Erythroblast (primary cell): Measurements from ENCODE around the gene YAP1.

ENCODE experiments used
- DNase-seq, 2 experiments: peaks; one replicate each; lab custom pipeline; 2025; lab: John Stamatoyannopoulos, UW
- GATA1 ChIP-seq: IDR thresholded peaks from 2 replicates; pipeline ENCODE4 v1.6.1; 2011; ENCODE audit warnings: low read depth, mild to moderate bottlenecking, control low read depth, low read length, moderate library complexity
- POLR2A ChIP-seq: IDR thresholded peaks from 2 replicates; pipeline ENCODE4 v1.6.1; 2011; ENCODE audit warnings: mild to moderate bottlenecking, low read length

The YAP1 gene

DNA sequence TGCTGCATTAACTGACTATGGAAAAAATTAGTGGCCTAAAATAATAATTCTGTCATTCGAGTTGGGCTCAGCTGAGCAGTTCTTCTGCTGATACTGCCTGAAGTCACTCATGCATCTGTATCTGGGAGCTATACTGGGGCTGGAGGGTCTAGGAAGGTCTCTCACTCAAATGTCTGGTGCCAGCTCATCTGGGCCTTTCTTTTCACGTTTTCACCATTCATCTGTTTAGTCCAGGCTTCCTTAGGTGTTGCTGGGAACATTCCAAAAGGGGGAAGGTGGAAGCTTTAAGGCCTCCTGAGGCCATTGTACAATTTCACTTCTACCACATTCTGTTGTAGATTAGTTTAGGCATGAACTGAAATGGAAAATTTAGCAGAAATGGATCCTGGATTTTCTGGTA lies 28.0 kb downstream of the YAP1 start:
- no peak for DNase-seq
- TF ChIP-seq GATA1, result no peak
- TF ChIP-seq POLR2A, result no peak

DNA sequence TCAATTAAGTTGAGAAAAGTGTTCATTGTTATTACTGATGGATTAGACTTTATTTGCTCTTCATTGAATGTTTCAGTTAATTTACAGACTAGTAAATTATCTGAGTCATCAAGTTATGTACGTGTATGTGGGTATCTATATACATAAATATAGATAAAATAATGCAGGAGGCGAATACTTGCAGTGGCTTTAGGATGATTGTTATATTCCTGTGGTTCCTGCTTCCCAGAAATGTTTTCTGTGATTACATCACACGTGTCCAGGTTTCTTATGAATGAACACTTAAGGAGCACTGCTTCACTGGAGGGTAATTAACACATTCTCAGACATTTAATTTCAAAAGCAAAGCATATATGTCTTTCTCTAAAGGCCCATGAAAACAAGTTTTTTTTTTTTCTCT lies 28.4 kb downstream of the YAP1 start:
- no peak for DNase-seq
- TF ChIP-seq POLR2A (no peak), GATA1 (no peak)

DNA sequence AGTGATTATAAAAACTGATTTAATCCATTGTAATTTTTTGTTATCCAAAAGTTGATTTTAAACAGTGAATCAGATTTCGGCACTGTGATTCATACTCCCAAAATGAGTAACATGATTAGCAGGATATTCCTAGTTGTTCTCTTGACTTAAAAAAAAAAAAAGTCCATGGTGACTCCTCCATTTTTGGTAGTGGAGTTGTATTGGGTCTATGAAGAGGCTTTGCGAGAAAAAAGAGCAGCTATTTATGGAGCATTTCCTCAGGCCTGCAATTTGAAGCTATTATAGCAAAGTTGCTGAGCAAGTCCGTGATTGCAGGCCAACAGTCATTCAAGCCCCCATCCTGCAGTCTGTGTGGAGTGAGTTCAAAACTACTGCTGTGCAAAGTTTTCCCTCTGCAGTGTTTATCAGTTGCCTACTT lies 28.8 kb downstream of the YAP1 start:
- DNase-seq, result no peak
- TF ChIP-seq GATA1 (no peak), POLR2A (no peak)

- TF ChIP-seq POLR2A (no peak), GATA1 (no peak)
- no peak for DNase-seq
These were observed 32.1 kb downstream of the YAP1 start for GRCh38 chr11:102142333-102142732.

DNA sequence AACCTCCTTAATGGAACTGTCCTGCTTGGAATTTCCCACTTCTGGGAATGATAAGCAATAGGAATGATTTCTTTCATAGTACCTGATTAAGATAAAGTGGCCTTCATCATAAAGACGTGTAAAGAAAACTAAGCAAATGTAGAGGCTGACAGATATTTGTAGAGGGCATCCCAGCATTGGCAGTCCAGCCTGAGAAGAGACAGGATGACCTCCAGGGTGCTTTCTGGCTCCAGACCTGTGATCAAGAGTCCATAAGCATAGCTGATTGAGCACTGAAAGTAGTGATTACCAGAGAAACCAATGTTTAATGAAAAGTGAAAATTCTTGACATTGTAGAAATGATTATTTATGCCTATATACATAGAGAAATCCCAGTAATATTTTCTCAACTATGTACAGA lies 33.6 kb downstream of the YAP1 start:
- no peak for TF ChIP-seq POLR2A
- no peak for TF ChIP-seq GATA1
- DNase-seq, result no peak

GRCh38 chr11:102144357-102145355 lies 34.4 kb downstream of the YAP1 start:
- DNase-seq, result peak in 1 of 2 experiments; percentile 2
- TF ChIP-seq POLR2A (no peak), GATA1 (no peak)

GRCh38 chr11:102147015-102147414 lies 36.8 kb downstream of the YAP1 start:
- TF ChIP-seq GATA1 (no peak), POLR2A (no peak)
- no peak for DNase-seq

DNA sequence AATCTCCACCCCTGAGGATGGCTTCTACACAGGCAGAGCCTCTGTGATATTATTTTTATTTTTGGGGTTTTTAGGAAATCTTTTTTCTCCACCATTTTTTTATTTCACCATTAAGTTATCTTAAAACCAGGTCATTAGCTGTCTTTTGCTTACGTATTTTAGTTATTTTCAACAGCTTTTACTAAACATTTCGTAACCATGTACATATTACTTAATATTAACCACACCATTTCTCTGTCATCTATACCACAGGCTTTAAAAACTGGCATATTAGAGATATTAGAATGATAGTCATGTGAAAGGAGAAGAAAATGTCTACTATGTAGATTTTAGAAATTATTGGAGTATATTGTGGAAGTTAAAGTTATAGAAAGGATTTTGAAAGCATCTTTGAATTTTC lies 37.4 kb downstream of the YAP1 start:
- TF ChIP-seq GATA1 (no peak), POLR2A (no peak)
- no peak for DNase-seq

GRCh38 chr11:102148059-102148458 lies 37.8 kb downstream of the YAP1 start:
- no peak for DNase-seq
- no peak for TF ChIP-seq GATA1
- no peak for TF ChIP-seq POLR2A

GRCh38 chr11:102151784-102152525 lies 41.7 kb downstream of the YAP1 start:
- TF ChIP-seq POLR2A (no peak), GATA1 (no peak)
- DNase-seq, result no peak

DNA sequence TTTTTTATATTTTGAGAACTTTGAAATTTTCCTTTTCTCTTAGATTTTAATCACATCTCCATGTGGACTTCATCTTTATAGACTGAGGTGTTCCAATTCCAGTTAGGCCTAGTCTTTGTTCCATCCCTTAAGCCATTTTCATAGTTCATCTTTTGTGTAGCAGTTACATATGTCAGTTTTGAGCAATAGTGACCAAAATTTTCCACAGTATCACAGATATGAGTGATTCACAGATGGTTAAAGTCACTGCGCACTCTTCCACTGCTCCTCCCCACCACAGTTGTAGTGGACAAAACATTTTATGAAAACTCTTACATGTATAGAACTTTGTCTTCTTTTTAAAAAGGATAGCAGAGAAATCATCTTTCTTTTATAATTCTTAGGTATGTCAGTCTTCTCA lies 42.8 kb downstream of the YAP1 start:
- TF ChIP-seq POLR2A (no peak), GATA1 (no peak)
- DNase-seq, result no peak

- TF ChIP-seq GATA1 (no peak), POLR2A (no peak)
- no peak for DNase-seq
These were observed 44.6 kb downstream of the YAP1 start for GRCh38 chr11:102154806-102155205.

- TF ChIP-seq GATA1 (no peak), POLR2A (no peak)
- no peak for DNase-seq
These were observed 45.4 kb downstream of the YAP1 start for GRCh38 chr11:102155676-102156075.

DNA sequence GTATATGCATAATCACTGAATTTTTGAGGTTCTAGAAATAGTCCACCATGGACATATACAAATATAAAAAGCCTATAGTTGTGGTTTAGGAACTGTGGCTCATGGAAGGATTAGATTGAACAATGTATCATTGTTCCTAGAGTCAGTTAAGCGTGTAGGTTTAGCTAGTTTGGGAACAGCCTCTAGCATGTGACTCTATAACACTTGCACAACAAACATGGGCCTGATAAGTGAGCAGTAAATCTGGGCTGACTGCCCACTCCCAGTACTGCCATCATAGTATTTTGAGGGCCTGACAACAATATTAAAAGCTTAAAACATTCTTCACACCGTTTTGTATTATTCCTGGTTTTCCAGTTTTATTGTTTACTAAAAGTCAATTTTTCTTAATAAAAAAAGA lies 47.0 kb downstream of the YAP1 start:
- no peak for TF ChIP-seq GATA1
- no peak for TF ChIP-seq POLR2A
- no peak for DNase-seq
